ENCODE data around the gene C17orf75.

The C17orf75 gene

GRCh38 chr17:32327911-32328310, 14.1 kb downstream of the C17orf75 start (continued):
- no peak for TF ChIP-seq ZNF658 (tag by site-specific recombination; IDR thresholded peaks at IDR 0.05)

GRCh38 chr17:32323811-32324491, 18.0 kb downstream of the C17orf75 start:
- peak overlapping the region; percentile 11; the same call in 1 of the 2 replicates for H3K27ac ChIP-seq (ENCODE audit: extremely low read depth, low read depth, low read length)
- H3K9me3 ChIP-seq (ENCODE audit: control insufficient read depth, insufficient read depth, low read depth, low read length), result no peaks in the 10 kb centered on the region
- CTCF ChIA-PET, result interaction anchor here (0.5 to 2.8 kb wide), 2 partner anchors 71 to 101 kb away, joined by 3 to 16 read pairs; no protein-coding TSS in a partner anchor
- POLR2A ChIA-PET, result no interaction called here
- H3K4me1 ChIP-seq (ENCODE audit: control insufficient read depth, insufficient read depth, low read length), result no peaks in the 10 kb centered on the region
- peaks cover 0 to 10% of the 10 kb centered on the region in 2 experiments; a peak in 2 of 3 replicates for H3K36me3 ChIP-seq (ENCODE audit: control insufficient read depth in 2 of 2, insufficient read depth in 1 of 2, low read length in 2 of 2)
- TF ChIP-seq ZSCAN18 (tag by site-specific recombination; IDR thresholded peaks at IDR 0.05) (no peak), ZNF157 (tag by site-specific recombination; IDR thresholded peaks at IDR 0.05) (no peak), ZNF530 (tag by site-specific recombination; IDR thresholded peaks at IDR 0.05; ENCODE audit: low read depth) (no peak), ZNF169 (tag by site-specific recombination; IDR thresholded peaks at IDR 0.05) (no peak), ZNF362 (tag by site-specific recombination; IDR thresholded peaks at IDR 0.05) (no peak), ZNF184 (tag by site-specific recombination; IDR thresholded peaks at IDR 0.05) (no peak), ZNF658 (tag by site-specific recombination; IDR thresholded peaks at IDR 0.05) (no peak), ZNF19 (tag by site-specific recombination; IDR thresholded peaks at IDR 0.05; ENCODE audit: low read depth) (no peak), GLIS1 (tag by site-specific recombination; IDR thresholded peaks at IDR 0.05) (peak; percentile 82), ZIC2 (tag by site-specific recombination; IDR thresholded peaks at IDR 0.05) (peak; percentile 62)
- H3K4me3 ChIP-seq (ENCODE audit: low read depth, low read length), result no peak overlapping the region

- TF ChIP-seq HOXA7 (CRISPR knock-in tag; IDR thresholded peaks at IDR 0.05; ENCODE audit: borderline replicate concordance) (no peak), ZNF24 (tag by site-specific recombination; IDR thresholded peaks at IDR 0.05) (no peak), ZBTB17 (tag by site-specific recombination; IDR thresholded peaks at IDR 0.05) (no peak), ZNF791 (tag by site-specific recombination; IDR thresholded peaks at IDR 0.05) (no peak), PRDM2 (tag by site-specific recombination; IDR thresholded peaks at IDR 0.05; ENCODE audit: borderline replicate concordance) (no peak), ZNF704 (tag by site-specific recombination; IDR thresholded peaks at IDR 0.05) (no peak), ZNF138 (tag by site-specific recombination; IDR thresholded peaks at IDR 0.05; ENCODE audit: borderline replicate concordance) (no peak)
- no peaks in the 10 kb centered on the region for H3K9me3 ChIP-seq (ENCODE audit: control insufficient read depth, insufficient read depth, low read depth, low read length)
- H3K36me3 ChIP-seq (ENCODE audit: control insufficient read depth in 2 of 2, insufficient read depth in 1 of 2, low read length in 2 of 2), result peaks cover 0 to 10% of the 10 kb centered on the region in 2 experiments; a peak in 2 of 3 replicates
- no peak overlapping the region for H3K27ac ChIP-seq (ENCODE audit: extremely low read depth, low read depth, low read length)
- no peak overlapping the region for H3K4me3 ChIP-seq (ENCODE audit: low read depth, low read length)
- H3K4me1 ChIP-seq (ENCODE audit: control insufficient read depth, insufficient read depth, low read length), result no peaks in the 10 kb centered on the region
- CTCF ChIA-PET, result interaction anchor here (0.6 to 2.8 kb wide), 3 partner anchors 70 to 138 kb away, joined by 3 to 16 read pairs (median 3); no protein-coding TSS in a partner anchor
- POLR2A ChIA-PET, result no interaction called here
These were observed 18.9 kb downstream of the C17orf75 start for GRCh38 chr17:32323046-32323445.

Measured in HEK293 (cell line).